ENCODE measurements around the gene MMD.

MMD gene

DNA sequence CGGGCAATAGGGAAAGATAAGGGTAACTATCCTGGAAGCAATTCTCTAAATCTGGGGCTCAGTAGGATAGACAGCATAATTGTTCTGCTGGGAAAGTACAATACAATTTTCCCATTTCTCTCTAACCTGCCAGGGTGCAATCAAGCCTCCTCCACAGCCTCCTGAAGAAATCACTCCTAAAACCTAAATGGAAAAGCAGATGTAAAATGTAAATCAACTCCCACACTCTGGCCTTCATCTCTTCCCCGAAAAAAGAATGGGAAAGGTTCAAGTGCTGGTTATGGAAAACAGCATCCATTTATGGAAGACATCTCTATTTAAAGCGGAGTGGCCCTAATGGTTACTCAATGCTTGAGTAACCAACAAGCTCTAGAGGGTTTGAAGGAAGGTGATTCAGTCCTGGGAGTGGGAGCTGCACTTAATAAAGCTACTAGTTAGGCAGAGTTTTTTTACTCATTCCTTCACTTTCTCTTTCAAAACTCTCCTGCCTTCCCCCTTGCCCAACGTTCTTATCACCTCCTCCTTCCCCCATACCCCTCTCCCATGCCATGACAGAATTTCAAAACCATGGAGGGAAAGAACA is 5.1 kb downstream of the MMD start:
- no peak for TF ChIP-seq CEBPB (IDR thresholded peaks at IDR 0.05)
- TF ChIP-seq FOXM1 (IDR thresholded peaks at IDR 0.05; ENCODE audit: borderline replicate concordance, low read depth): no peak
- no peak for TF ChIP-seq EGR1 (IDR thresholded peaks at IDR 0.05)
- TF ChIP-seq, protein P1, sequence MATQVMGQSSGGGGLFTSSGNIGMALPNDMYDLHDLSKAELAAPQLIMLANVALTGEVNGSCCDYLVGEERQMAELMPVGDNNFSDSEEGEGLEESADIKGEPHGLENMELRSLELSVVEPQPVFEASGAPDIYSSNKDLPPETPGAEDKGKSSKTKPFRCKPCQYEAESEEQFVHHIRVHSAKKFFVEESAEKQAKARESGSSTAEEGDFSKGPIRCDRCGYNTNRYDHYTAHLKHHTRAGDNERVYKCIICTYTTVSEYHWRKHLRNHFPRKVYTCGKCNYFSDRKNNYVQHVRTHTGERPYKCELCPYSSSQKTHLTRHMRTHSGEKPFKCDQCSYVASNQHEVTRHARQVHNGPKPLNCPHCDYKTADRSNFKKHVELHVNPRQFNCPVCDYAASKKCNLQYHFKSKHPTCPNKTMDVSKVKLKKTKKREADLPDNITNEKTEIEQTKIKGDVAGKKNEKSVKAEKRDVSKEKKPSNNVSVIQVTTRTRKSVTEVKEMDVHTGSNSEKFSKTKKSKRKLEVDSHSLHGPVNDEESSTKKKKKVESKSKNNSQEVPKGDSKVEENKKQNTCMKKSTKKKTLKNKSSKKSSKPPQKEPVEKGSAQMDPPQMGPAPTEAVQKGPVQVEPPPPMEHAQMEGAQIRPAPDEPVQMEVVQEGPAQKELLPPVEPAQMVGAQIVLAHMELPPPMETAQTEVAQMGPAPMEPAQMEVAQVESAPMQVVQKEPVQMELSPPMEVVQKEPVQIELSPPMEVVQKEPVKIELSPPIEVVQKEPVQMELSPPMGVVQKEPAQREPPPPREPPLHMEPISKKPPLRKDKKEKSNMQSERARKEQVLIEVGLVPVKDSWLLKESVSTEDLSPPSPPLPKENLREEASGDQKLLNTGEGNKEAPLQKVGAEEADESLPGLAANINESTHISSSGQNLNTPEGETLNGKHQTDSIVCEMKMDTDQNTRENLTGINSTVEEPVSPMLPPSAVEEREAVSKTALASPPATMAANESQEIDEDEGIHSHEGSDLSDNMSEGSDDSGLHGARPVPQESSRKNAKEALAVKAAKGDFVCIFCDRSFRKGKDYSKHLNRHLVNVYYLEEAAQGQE (IDR thresholded peaks at IDR 0.05; ENCODE audit: low read depth): no peak
- TF ChIP-seq EP300 (IDR thresholded peaks at IDR 0.05; ENCODE audit: borderline replicate concordance): no peak
- no peak for TF ChIP-seq NFIC (IDR thresholded peaks at IDR 0.05)
- TF ChIP-seq ZBTB7A (IDR thresholded peaks at IDR 0.05; ENCODE audit: low read depth): no peak
- no peak for TF ChIP-seq TCF12 (IDR thresholded peaks at IDR 0.05; ENCODE audit: low read depth)
- TF ChIP-seq, protein P2, sequence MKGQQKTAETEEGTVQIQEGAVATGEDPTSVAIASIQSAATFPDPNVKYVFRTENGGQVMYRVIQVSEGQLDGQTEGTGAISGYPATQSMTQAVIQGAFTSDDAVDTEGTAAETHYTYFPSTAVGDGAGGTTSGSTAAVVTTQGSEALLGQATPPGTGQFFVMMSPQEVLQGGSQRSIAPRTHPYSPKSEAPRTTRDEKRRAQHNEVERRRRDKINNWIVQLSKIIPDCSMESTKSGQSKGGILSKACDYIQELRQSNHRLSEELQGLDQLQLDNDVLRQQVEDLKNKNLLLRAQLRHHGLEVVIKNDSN (IDR thresholded peaks at IDR 0.05): no peak
- TF ChIP-seq YY1 (IDR thresholded peaks at IDR 0.05; ENCODE audit: low read depth): no peak
- TF ChIP-seq, protein P3, sequence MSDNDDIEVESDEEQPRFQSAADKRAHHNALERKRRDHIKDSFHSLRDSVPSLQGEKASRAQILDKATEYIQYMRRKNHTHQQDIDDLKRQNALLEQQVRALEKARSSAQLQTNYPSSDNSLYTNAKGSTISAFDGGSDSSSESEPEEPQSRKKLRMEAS (IDR thresholded peaks at IDR 0.05): no peak
- no peak for TF ChIP-seq CREB1 (IDR thresholded peaks at IDR 0.05; ENCODE audit: low read depth)
- no peak for TF ChIP-seq TEAD4 (IDR thresholded peaks at IDR 0.05)
- no peak for TF ChIP-seq RAD21 (IDR thresholded peaks at IDR 0.05; ENCODE audit: low read depth)
- no peak for TF ChIP-seq TAF1 (IDR thresholded peaks at IDR 0.05; ENCODE audit: low read depth)

DNA sequence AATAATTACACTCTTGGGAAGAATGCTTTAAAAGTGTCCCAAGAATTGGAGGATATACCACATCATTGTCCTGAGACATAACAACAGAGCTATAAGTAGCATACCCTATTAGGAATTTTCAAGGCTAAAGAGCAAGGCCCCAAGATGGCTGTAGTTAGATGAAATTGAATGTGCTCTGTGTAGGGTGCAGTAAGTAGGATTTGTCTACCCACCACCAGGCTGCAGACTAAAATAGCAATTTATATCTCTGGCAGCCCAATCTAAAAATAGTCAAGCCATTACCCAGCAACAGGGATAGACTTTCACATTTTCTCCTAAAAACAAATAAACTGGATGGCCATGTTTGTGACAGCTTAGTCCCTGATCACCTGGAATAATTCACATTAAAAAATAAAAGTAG is 5.6 kb downstream of the MMD start:
- TF ChIP-seq, protein P1 (IDR thresholded peaks at IDR 0.05; ENCODE audit: low read depth): no peak
- no peak for TF ChIP-seq TCF12 (IDR thresholded peaks at IDR 0.05; ENCODE audit: low read depth)
- TF ChIP-seq CEBPB (IDR thresholded peaks at IDR 0.05): no peak
- TF ChIP-seq, protein P3 (IDR thresholded peaks at IDR 0.05): no peak
- TF ChIP-seq CREB1 (IDR thresholded peaks at IDR 0.05; ENCODE audit: low read depth): no peak
- no peak for TF ChIP-seq TEAD4 (IDR thresholded peaks at IDR 0.05)
- TF ChIP-seq TAF1 (IDR thresholded peaks at IDR 0.05; ENCODE audit: low read depth): no peak
- TF ChIP-seq, protein P2 (IDR thresholded peaks at IDR 0.05): no peak
- no peak for TF ChIP-seq EP300 (IDR thresholded peaks at IDR 0.05; ENCODE audit: borderline replicate concordance)
- no peak for TF ChIP-seq YY1 (IDR thresholded peaks at IDR 0.05; ENCODE audit: low read depth)
- no peak for TF ChIP-seq NFIC (IDR thresholded peaks at IDR 0.05)
- no peak for TF ChIP-seq RAD21 (IDR thresholded peaks at IDR 0.05; ENCODE audit: low read depth)
- TF ChIP-seq EGR1 (IDR thresholded peaks at IDR 0.05): no peak
- TF ChIP-seq ZBTB7A (IDR thresholded peaks at IDR 0.05; ENCODE audit: low read depth): no peak
- no peak for TF ChIP-seq FOXM1 (IDR thresholded peaks at IDR 0.05; ENCODE audit: borderline replicate concordance, low read depth)

DNA sequence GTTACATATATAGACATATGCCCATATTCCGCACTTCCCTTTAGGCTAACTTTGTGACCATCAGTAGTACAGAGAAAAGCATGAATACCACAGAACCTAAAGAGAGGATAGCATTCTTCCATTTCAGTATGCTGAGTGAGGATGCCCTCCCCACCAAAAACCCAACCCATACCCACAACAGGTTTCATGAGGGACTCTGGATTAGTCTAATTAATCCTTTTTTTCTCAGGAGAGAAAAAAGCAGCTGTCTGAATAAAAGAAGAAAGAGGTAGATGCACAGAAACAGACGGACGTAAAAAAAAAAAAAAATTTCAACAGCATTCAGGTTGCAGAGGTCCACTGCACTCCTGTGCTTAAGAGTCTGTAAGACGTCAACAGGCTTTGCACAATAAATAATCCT is 6.7 kb downstream of the MMD start:
- TF ChIP-seq YY1 (IDR thresholded peaks at IDR 0.05; ENCODE audit: low read depth): no peak
- TF ChIP-seq FOXM1 (IDR thresholded peaks at IDR 0.05; ENCODE audit: borderline replicate concordance, low read depth): no peak
- TF ChIP-seq, protein P3 (IDR thresholded peaks at IDR 0.05): no peak

DNA sequence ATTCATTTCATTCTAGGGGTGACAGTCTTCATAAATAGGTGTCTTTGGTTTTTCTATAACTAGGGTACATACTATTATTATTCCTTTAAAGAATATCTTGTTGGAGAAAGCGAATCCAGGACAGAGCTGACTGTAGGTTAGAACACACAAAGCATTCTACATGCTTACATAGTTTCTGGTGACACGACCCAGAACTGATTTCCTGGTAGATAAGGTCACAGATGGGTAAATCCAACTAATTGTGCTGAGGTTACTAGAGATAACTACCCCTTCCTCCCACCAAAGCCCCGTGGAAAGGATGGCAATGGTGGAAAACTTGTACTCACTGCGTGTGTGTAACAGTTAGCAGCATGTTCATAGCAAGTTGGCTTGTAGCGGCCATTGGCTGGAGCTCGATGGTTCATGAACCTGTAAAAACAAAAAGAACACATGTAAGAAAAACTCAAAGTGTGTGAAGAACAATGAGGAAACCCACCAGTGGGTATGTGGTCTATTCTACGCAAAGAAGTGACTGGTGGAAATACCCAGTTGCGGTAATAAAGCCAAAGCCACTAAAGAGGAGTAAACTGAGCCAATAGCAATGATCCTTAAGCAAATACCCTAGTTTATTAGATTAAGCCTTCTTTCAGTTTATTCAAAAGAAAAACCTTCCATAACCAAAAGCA is 7.7 kb downstream of the MMD start:
- TF ChIP-seq CREB1 (IDR thresholded peaks at IDR 0.05; ENCODE audit: low read depth): no peak
- TF ChIP-seq TCF12 (IDR thresholded peaks at IDR 0.05; ENCODE audit: low read depth): no peak

DNA sequence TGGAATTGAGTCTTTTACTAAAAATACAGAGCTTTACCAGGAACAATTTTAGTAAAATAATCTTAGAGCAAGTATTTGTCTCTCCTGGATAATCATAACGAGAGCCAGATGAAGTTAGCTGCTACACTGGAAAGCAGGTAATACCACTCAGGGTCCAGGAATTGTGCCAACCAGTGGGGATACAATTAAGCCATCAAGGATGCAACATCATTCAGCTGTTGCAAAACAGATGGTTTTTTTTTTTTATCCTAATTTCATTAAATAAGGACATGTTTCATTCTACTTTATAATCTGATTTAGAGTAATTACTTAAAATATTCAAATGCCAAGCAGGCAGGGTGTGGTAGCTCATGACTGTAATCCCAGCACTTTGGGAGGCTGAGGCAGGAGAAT is 10.2 kb downstream of the MMD start:
- TF ChIP-seq, protein P1 (IDR thresholded peaks at IDR 0.05; ENCODE audit: low read depth): no peak
- no peak for TF ChIP-seq TAF1 (IDR thresholded peaks at IDR 0.05; ENCODE audit: low read depth)
- no peak for TF ChIP-seq YY1 (IDR thresholded peaks at IDR 0.05; ENCODE audit: low read depth)
- no peak for TF ChIP-seq CREB1 (IDR thresholded peaks at IDR 0.05; ENCODE audit: low read depth)
- TF ChIP-seq EGR1 (IDR thresholded peaks at IDR 0.05): no peak
- TF ChIP-seq EP300 (IDR thresholded peaks at IDR 0.05; ENCODE audit: borderline replicate concordance): no peak
- TF ChIP-seq CEBPB (IDR thresholded peaks at IDR 0.05): no peak
- no peak for TF ChIP-seq NFIC (IDR thresholded peaks at IDR 0.05)
